Esophagus muscularis mucosa (tissue), 4 donors: ENCODE data around the gene ZNF157. TPM values are rescaled to one million over a fixed set of nuclear protein-coding genes. Genes with fewer than 3 reads are reported as not detected.
A peak's percentile ranks its signal among the peaks of the same experiment; 100 is the strongest.
"Not testable (repeated sequence)": the region's sequence is repeated elsewhere in the genome, so short reads cannot be mapped to it uniquely, and the experiment has no call there.

Source experiments
- DNase-seq: peaks from one replicate; pipeline ENCODE4 v3.0.0-alpha.2; 2017; ENCODE audit errors: extremely low spot score
- H3K27ac ChIP-seq, 4 donors: fragments of 200-600 bp; sonication (generic); replicated peaks in 1 of 4; 1 replicate in 3 of 4; 2 replicates in 1 of 4; pipeline ENCODE4 v1.5.1; 2016 to 2019; ENCODE audit warnings: mild to moderate bottlenecking in 1 of 4
- H3K27me3 ChIP-seq, 4 donors: fragments of 200-600 bp; sonication (generic); one replicate each; pipeline versions ENCODE4 v1.5.1 to v1.6.0; 2016 to 2019
- H3K36me3 ChIP-seq, 4 donors: fragments of 200-600 bp; sonication (generic); one replicate each; pipeline ENCODE4 v1.5.1; 2016 to 2019
- H3K4me1 ChIP-seq, 4 donors: fragments of 200-600 bp; sonication (generic); one replicate each; pipeline ENCODE4 v1.5.1; 2016 to 2019
- H3K4me3 ChIP-seq, 4 donors: fragments of 200-600 bp; sonication (generic); 1 replicate in 2 of 4; 2 replicates in 2 of 4; pipeline ENCODE4 v1.5.1; 2016 to 2019; ENCODE audit warnings: mild to moderate bottlenecking in 4 of 4, moderate library complexity in 1 of 4
- H3K9me3 ChIP-seq, 4 donors: fragments of 200-600 bp; sonication (generic); 1 replicate in 3 of 4; 2 replicates in 1 of 4; pipeline ENCODE4 v1.5.1; 2016 to 2019
- CTCF ChIP-seq, 3 experiments: fragments of 200-600 bp in 2 of 3; fragments of 450-650 bp in 1 of 3; sonication (generic) in 2 of 3; IDR thresholded peaks; one replicate each; pipeline ENCODE4 v1.5.1; 2017 to 2019; ENCODE audit warnings: antibody characterized with exemption in 3 of 3, mild to moderate bottlenecking in 2 of 3, moderate library complexity in 1 of 3
- EP300 ChIP-seq: sonication (generic); formaldehyde crosslinking; IDR thresholded peaks from one replicate; pipeline ENCODE4 v1.6.1; 2017; ENCODE audit warnings: antibody characterized with exemption
- POLR2A ChIP-seq: fragments of 450-650 bp; IDR thresholded peaks from one replicate; pipeline ENCODE4 v1.6.1; 2017; ENCODE audit warnings: antibody characterized with exemption, moderate library complexity, mild to moderate bottlenecking, low read depth
- POLR2AphosphoS5 ChIP-seq, 2 donors: sonication (generic); formaldehyde crosslinking; IDR thresholded peaks; one replicate each; pipeline ENCODE4 v1.6.1; 2017; ENCODE audit warnings: antibody characterized with exemption in 2 of 2
- WGBS: methylation state at CpG from one replicate; pipeline ENCODE4 v1.1.5; 2018; 5-methylcytosine and 5-hydroxymethylcytosine counted together
- intact Hi-C: fragments of 100-400 bp; cut with DNase I; formaldehyde crosslinking; loops from one replicate; pipeline ENCODE4 v1.15.1; 2023
- total RNA-seq, 4 donors: library from RNA; depleted of rRNA; stranded (reverse); fragments of >200 nt; gene quantifications; one replicate each; pipeline versions ENCODE4 v1.1.0 to v1.2.1, GENCODE V29; 2016

ZNF157 gene
- total RNA-seq, 4 donors from 2014 or later = 0.17 to 0.42 (median 0.19) TPM; not detected in 1

DNA sequence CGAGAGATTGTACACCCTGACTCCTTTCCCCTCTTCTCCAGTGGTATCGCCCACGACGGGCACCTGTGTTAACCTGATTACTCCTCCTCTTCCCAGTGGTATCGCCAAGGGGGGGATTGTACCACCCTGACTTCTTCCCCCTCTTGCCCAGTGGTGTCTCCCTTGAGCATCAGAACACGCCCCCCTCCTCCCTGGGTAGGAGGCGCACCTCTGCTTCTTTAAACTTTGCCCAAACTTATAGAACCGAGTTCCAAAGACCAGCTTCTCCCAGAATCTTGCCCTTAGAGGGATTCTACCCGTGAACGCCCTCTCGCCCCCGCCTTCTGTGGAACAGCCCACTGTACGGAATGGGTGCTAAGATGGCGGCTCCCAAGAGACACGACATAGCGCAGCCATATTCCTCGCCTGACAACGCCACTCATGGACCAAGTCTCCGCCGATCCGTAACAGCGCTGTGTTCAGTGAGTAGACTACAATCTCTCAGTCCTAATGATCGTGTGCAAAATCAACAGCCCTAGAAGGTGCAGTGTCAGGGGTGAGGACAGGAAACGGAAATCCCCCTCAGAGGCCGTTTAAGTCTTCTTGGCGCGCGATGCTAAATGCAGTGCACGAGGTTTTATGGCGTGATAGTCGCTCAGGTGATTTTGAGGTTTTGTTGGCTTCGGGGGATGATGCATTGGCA lies 4.2 kb upstream of the ZNF157 start:
- Histone ChIP-seq H3K27ac (peak overlapping the region; percentile 23 to 64 (median 36)), H3K36me3 (no peaks in the 10 kb centered on the region), H3K9me3 (no peaks in the 10 kb centered on the region), H3K27me3 (no peaks in the 10 kb centered on the region), H3K4me1 (peaks cover 0 to 6% (median 0%) of the 10 kb centered on the region in 4 donors), H3K4me3 (peak overlapping the region; percentile 45 to 58 (median 48))
- no peak for TF ChIP-seq POLR2AphosphoS5 (IDR thresholded peaks at IDR 0.05)
- TF ChIP-seq POLR2A = no peak
- TF ChIP-seq EP300 = no peak
- TF ChIP-seq CTCF (IDR thresholded peaks at IDR 0.05) = no peak
- peak; percentile 87 for DNase-seq
- WGBS = 38% methylated on average over 26 of the region's 32 CpGs
- intact Hi-C loops = no loop called here

- Histone ChIP-seq H3K4me3 (no peak overlapping the region), H3K9me3 (no peaks in the 10 kb centered on the region), H3K27me3 (no peaks in the 10 kb centered on the region), H3K27ac (no peak overlapping the region), H3K4me1 (no peaks in the 10 kb centered on the region), H3K36me3 (no peaks in the 10 kb centered on the region)
- WGBS = 81% methylated on average over 5 of the region's 5 CpGs
- intact Hi-C loops = no loop called here
- no peak for DNase-seq
- TF ChIP-seq CTCF (IDR thresholded peaks at IDR 0.05) (no peak), POLR2A (no peak), POLR2AphosphoS5 (IDR thresholded peaks at IDR 0.05) (no peak), EP300 (no peak)
Measured at GRCh38 chrX:47373198-47373597, 2.8 kb downstream of the ZNF157 start.

DNA sequence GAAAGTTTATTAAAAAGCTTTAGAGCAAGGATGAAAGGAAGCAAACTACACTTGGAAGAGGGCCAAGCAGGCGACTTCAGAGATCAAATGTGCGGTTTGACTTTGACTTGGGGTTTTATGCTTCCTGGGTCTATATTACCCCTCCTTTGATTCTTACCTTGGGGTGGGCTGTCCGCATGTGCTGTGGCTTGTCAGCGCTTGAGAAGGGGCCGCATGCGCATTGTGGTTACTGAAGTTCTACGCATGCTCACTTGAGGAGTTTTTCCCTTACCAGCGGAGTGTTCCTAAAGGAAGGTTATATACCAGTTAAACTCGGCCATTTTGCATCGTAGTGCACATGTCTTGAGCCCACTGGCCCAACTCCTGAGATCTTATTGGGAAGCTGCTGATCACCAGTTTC lies 9.9 kb downstream of the ZNF157 start:
- H3K4me3 ChIP-seq = no peak overlapping the region
- TF ChIP-seq EP300 = no peak
- TF ChIP-seq POLR2AphosphoS5 (IDR thresholded peaks at IDR 0.05) = no peak
- TF ChIP-seq POLR2A = no peak
- no peak for TF ChIP-seq CTCF (IDR thresholded peaks at IDR 0.05)
- no peaks in the 10 kb centered on the region for H3K4me1 ChIP-seq
- H3K36me3 ChIP-seq = no peaks in the 10 kb centered on the region
- H3K27me3 ChIP-seq = no peaks in the 10 kb centered on the region
- intact Hi-C loops = loop anchor here (10.0 kb wide), 1 partner anchor 145 kb away; no protein-coding TSS in a partner anchor
- DNase-seq = no peak
- no peaks in the 10 kb centered on the region for H3K9me3 ChIP-seq
- WGBS = 71% methylated on average over 10 of the region's 10 CpGs
- H3K27ac ChIP-seq = no peak overlapping the region

GRCh38 chrX:47380837-47381236 lies 10.5 kb downstream of the ZNF157 start:
- not testable (repeated sequence) for H3K27me3 ChIP-seq, H3K36me3 ChIP-seq, H3K4me3 ChIP-seq, H3K9me3 ChIP-seq, H3K4me1 ChIP-seq, DNase-seq, H3K27ac ChIP-seq
- intact Hi-C loops = loop anchor here (10.0 kb wide), 1 partner anchor 144 kb away; no protein-coding TSS in a partner anchor

DNA sequence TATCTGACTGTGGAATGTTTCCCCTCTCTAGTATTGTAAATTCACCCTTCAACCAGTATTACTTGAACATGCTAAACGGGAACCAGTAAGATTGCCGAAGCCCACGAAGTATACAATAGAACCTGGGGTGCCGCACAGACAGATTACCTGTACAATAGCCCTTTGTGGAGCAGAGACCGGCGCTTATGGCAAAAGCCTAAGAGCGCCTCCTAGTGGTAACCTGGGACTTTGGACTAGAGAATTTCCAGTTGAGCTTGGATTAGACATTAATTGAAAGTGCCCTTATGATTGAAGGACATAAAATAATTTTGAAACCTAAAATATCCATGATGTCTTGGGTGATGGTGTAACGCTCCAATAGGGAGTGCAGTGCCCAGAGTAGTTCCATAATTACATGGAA lies 14.1 kb downstream of the ZNF157 start:
- 9% methylated on average over 8 of the region's 8 CpGs for WGBS
- no peaks in the 10 kb centered on the region for H3K9me3 ChIP-seq
- TF ChIP-seq POLR2A (no peak), POLR2AphosphoS5 (IDR thresholded peaks at IDR 0.05) (peak in 1 of 2 donors; percentile 36), CTCF (IDR thresholded peaks at IDR 0.05) (peak; percentile 64 to 77 (median 65))
- H3K27me3 ChIP-seq = no peaks in the 10 kb centered on the region
- H3K4me3 ChIP-seq = no peak overlapping the region
- H3K27ac ChIP-seq = no peak overlapping the region
- H3K4me1 ChIP-seq = no peaks in the 10 kb centered on the region
- DNase-seq = no peak
- intact Hi-C loops = loop anchor here (2.0 to 10.0 kb wide), 2 partner anchors 140 to 192 kb away; partner anchors contain the start of gene UBA1
- H3K36me3 ChIP-seq = no peaks in the 10 kb centered on the region
